ENCODE measurements around the gene NFYC. TPM values are rescaled to one million over a fixed set of nuclear protein-coding genes. Genes with fewer than 3 reads are reported as not detected.

Gene NFYC
- total RNA-seq, 2 donors from 2014 or later, result 43.6 to 59.0 TPM

GRCh38 chr1:40751802-40752201 lies 60.3 kb downstream of the NFYC start:
- peaks cover 86% of the 10 kb centered on the region for H3K36me3 ChIP-seq (ENCODE audit: control insufficient read depth, insufficient read depth, low read length)
- no peaks in the 10 kb centered on the region for H3K27me3 Mint-ChIP-seq (ENCODE audit: insufficient read depth)

DNA sequence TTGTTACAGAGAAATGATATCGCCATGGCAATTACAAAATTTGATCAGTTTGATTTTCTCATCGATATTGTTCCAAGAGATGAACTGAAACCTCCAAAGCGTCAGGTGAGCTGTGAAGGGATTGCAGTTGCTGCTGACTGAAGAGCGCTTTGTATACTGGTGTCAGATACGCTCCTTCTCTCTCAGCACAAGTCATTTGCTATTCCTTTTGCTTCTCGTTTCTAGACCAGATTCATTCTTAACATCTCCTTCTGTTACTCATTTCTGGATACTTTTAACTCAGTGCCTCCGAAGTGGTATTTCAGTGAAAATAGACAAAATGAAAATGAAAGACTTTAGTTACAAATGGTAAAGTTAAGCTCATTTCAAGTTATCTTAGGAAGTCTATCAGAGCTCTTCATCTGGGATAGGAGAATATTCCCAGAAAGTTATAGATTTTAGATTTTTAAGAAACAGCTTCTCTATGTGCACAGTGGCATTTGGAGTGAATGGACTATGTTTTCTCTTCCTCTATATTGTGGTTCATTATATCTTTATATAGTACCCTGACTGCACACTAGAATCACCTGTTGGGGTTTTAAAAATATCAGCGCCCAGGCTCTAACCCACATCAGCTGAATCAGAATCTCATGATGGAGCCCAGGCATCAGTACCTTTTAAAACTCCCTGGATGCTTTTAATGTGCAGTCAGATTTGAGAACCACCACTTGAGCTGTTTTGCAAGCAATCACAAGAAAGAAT lies 61.8 kb downstream of the NFYC start:
- peaks cover 65% of the 10 kb centered on the region for H3K36me3 Mint-ChIP-seq (ENCODE audit: low read depth)
- Histone ChIP-seq H3K4me3 (ENCODE audit: low read length) (no peak overlapping the region), H3K9me3 (ENCODE audit: control insufficient read depth, low read length) (no peaks in the 10 kb centered on the region), H3K27ac (ENCODE audit: low read depth, low read length) (no peak overlapping the region), H3K4me1 (ENCODE audit: control insufficient read depth, insufficient read depth, low read length) (peaks cover 9% of the 10 kb centered on the region), H3K36me3 (ENCODE audit: control insufficient read depth, insufficient read depth, low read length) (peaks cover 86% of the 10 kb centered on the region), H3K27me3 (ENCODE audit: control insufficient read depth, insufficient read depth, low read length, poor library complexity, severe bottlenecking) (no peaks in the 10 kb centered on the region), H3K9ac (ENCODE audit: extremely low read depth, low read length, poor library complexity, severe bottlenecking) (no peak overlapping the region)
- TF ChIP-seq, protein P1, sequence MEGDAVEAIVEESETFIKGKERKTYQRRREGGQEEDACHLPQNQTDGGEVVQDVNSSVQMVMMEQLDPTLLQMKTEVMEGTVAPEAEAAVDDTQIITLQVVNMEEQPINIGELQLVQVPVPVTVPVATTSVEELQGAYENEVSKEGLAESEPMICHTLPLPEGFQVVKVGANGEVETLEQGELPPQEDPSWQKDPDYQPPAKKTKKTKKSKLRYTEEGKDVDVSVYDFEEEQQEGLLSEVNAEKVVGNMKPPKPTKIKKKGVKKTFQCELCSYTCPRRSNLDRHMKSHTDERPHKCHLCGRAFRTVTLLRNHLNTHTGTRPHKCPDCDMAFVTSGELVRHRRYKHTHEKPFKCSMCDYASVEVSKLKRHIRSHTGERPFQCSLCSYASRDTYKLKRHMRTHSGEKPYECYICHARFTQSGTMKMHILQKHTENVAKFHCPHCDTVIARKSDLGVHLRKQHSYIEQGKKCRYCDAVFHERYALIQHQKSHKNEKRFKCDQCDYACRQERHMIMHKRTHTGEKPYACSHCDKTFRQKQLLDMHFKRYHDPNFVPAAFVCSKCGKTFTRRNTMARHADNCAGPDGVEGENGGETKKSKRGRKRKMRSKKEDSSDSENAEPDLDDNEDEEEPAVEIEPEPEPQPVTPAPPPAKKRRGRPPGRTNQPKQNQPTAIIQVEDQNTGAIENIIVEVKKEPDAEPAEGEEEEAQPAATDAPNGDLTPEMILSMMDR (conservative IDR thresholded peaks at IDR 0.05), result no peak
- no peak overlapping the region for H3K27ac Mint-ChIP-seq
- no peaks in the 10 kb centered on the region for H3K27me3 Mint-ChIP-seq (ENCODE audit: insufficient read depth)
- DNase-seq, result no peak
- H3K4me3 Mint-ChIP-seq, result no peak overlapping the region
- 95 to 100% methylated on average over 4 to 8 of the region's 8 CpGs for WGBS, 2 experiments (ENCODE audit: insufficient coverage in 1 of 2, insufficient read length in 1 of 2)
- no peaks in the 10 kb centered on the region for H3K9me3 Mint-ChIP-seq
- H3K4me1 Mint-ChIP-seq, result peaks cover 26% of the 10 kb centered on the region

More at GRCh38 chr1:40751802-40752201, 60.3 kb downstream of the NFYC start:
- Histone ChIP-seq H3K27ac (ENCODE audit: low read depth, low read length) (no peak overlapping the region), H3K4me3 (ENCODE audit: low read length) (no peak overlapping the region), H3K9ac (ENCODE audit: extremely low read depth, low read length, poor library complexity, severe bottlenecking) (no peak overlapping the region), H3K9me3 (ENCODE audit: control insufficient read depth, low read length) (no peaks in the 10 kb centered on the region), H3K4me1 (ENCODE audit: control insufficient read depth, insufficient read depth, low read length) (peaks cover 9% of the 10 kb centered on the region), H3K27me3 (ENCODE audit: control insufficient read depth, insufficient read depth, low read length, poor library complexity, severe bottlenecking) (no peaks in the 10 kb centered on the region)
- no peak overlapping the region for H3K27ac Mint-ChIP-seq
- TF ChIP-seq, protein P1 (conservative IDR thresholded peaks at IDR 0.05), result no peak
- H3K9me3 Mint-ChIP-seq, result no peaks in the 10 kb centered on the region
- WGBS, 2 experiments (ENCODE audit: insufficient coverage in 1 of 2, insufficient read length in 1 of 2), result 96 to 100% methylated on average over 1 to 3 of the region's 4 CpGs
- peaks cover 67% of the 10 kb centered on the region for H3K36me3 Mint-ChIP-seq (ENCODE audit: low read depth)
- DNase-seq, result no peak
- no peak overlapping the region for H3K4me3 Mint-ChIP-seq
- H3K4me1 Mint-ChIP-seq, result peaks cover 29% of the 10 kb centered on the region

- WGBS, 2 experiments (ENCODE audit: insufficient coverage in 1 of 2, insufficient read length in 1 of 2), result 97 to 100% methylated on average over 4 to 8 of the region's 8 CpGs
- H3K36me3 ChIP-seq (ENCODE audit: control insufficient read depth, insufficient read depth, low read length), result peaks cover 89% of the 10 kb centered on the region
- peaks cover 65% of the 10 kb centered on the region for H3K36me3 Mint-ChIP-seq (ENCODE audit: low read depth)
Measured at GRCh38 chr1:40754201-40754600, 62.7 kb downstream of the NFYC start.

More at GRCh38 chr1:40754201-40754600, 62.7 kb downstream of the NFYC start:
- H3K9ac ChIP-seq (ENCODE audit: extremely low read depth, low read length, poor library complexity, severe bottlenecking), result no peak overlapping the region
- H3K27ac ChIP-seq (ENCODE audit: low read depth, low read length), result no peak overlapping the region
- H3K4me1 Mint-ChIP-seq, result peaks cover 17% of the 10 kb centered on the region
- H3K4me3 ChIP-seq (ENCODE audit: low read length), result no peak overlapping the region
- H3K9me3 ChIP-seq (ENCODE audit: control insufficient read depth, low read length), result no peaks in the 10 kb centered on the region
- no peaks in the 10 kb centered on the region for H3K27me3 ChIP-seq (ENCODE audit: control insufficient read depth, insufficient read depth, low read length, poor library complexity, severe bottlenecking)
- H3K27ac Mint-ChIP-seq, result peak overlapping the region; percentile 64
- no peak overlapping the region for H3K4me3 Mint-ChIP-seq
- H3K9me3 Mint-ChIP-seq, result no peaks in the 10 kb centered on the region
- peaks cover 7% of the 10 kb centered on the region for H3K4me1 ChIP-seq (ENCODE audit: control insufficient read depth, insufficient read depth, low read length)
- TF ChIP-seq, protein P1 (conservative IDR thresholded peaks at IDR 0.05), result no peak
- DNase-seq, result no peak
- H3K27me3 Mint-ChIP-seq (ENCODE audit: insufficient read depth), result no peaks in the 10 kb centered on the region
